HepG2 (cell line): ENCODE results near the gene PRMT7. TPM values are rescaled to one million over a fixed set of nuclear protein-coding genes. Genes with fewer than 3 reads are reported as not detected.

Source experiments
- ATAC-seq: fragments of 200-7000 bp; cut with Tn5 transposase; 3 replicates; pipeline ENCODE4 v1.9.1; 2020; ENCODE audit warnings: mild to moderate bottlenecking, moderate library complexity
- BruUV-seq: library from RNA; stranded (reverse); fragments of 400-500 nt; replicated peaks from 2 replicates; lab custom pipeline; 2021; lab: Mats Ljungman, UMichigan
- CTCF ChIA-PET: fragments of 300-600 bp; formaldehyde crosslinking; extraction: SDS; loops from one replicate; lab custom pipeline; 2021; ENCODE audit warnings: low total read pairs, inconsistent platforms, low intra/inter-chr PET ratio; lab: Yijun Ruan, JAX
- POLR2A ChIA-PET: fragments of 350-600 bp; sonication (Branson Sonifier 250); formaldehyde crosslinking; loops from one replicate; lab custom pipeline; 2020; ENCODE audit warnings: antibody characterized with exemption, inconsistent platforms; lab: Yijun Ruan, JAX
- DNase-seq: peaks from one replicate; pipeline ENCODE4 v3.0.0-alpha.2; 2015; ENCODE audit warnings: low spot score
- FAIRE-seq: peaks from 3 replicates; lab custom pipeline; 2011; peaks lifted over from hg19 to GRCh38; lab: Jason Lieb, UNC
- H2AFZ ChIP-seq: one replicate; pipeline ENCODE4 v1.6.1; 2011; ENCODE audit warnings: low read length, inconsistent platforms
- H3K27ac ChIP-seq: fragments of 300-600 bp; 3 replicates; pipeline ENCODE4 v1.8.0; 2011; ENCODE audit warnings: mixed run types, mild to moderate bottlenecking, mixed read lengths, low read length, inconsistent platforms; ENCODE audit not compliant: insufficient read depth; ENCODE audit errors: extremely low read length
- H3K27me3 ChIP-seq, 2 experiments: fragments of 200-600 bp in 1 of 2; 2 replicates in 1 of 2; 3 replicates in 1 of 2; pipeline versions ENCODE4 v1.6.0 to v1.8.0; 2011; ENCODE audit warnings: low read length in 2 of 2, mild to moderate bottlenecking in 2 of 2, moderate library complexity in 2 of 2, inconsistent platforms in 1 of 2; ENCODE audit not compliant: insufficient read depth in 2 of 2, control insufficient read depth in 1 of 2
- H3K36me3 ChIP-seq, 2 experiments: fragments of 200-600 bp in 1 of 2; replicated peaks in 1 of 2; 2 replicates in 1 of 2; 3 replicates in 1 of 2; pipeline versions ENCODE4 v1.5.1 to v1.8.0; 2011; ENCODE audit warnings: low read length in 2 of 2, inconsistent platforms in 1 of 2; ENCODE audit not compliant: insufficient read depth in 2 of 2, control insufficient read depth in 1 of 2
- H3K4me1 ChIP-seq: 2 replicates; pipeline ENCODE4 v1.5.1; 2012; ENCODE audit warnings: low read length, inconsistent platforms; ENCODE audit not compliant: insufficient read depth
- H3K4me2 ChIP-seq: 2 replicates; pipeline ENCODE4 v1.6.0; 2011; ENCODE audit warnings: low read depth, low read length, inconsistent platforms
- H3K4me3 ChIP-seq, 3 experiments: fragments of 200-600 bp in 1 of 3; sonication (generic), shearing (Covaris generic) in 1 of 3; replicated peaks in 1 of 3; 2 replicates each; pipeline ENCODE4 v1.5.1; 2011 to 2016; ENCODE audit warnings: low read length in 3 of 3, inconsistent platforms in 2 of 3, low read depth in 2 of 3, mild to moderate bottlenecking in 2 of 3, control low read depth in 1 of 3, mixed read lengths in 1 of 3; ENCODE audit not compliant: insufficient read depth in 1 of 3
- H3K79me2 ChIP-seq: one replicate; pipeline ENCODE4 v1.6.1; 2011; ENCODE audit warnings: low read length, inconsistent platforms; ENCODE audit not compliant: insufficient read depth
- H3K9ac ChIP-seq: 2 replicates; pipeline ENCODE4 v1.6.0; 2011; ENCODE audit warnings: mild to moderate bottlenecking, low read depth, low read length, inconsistent platforms; ENCODE audit not compliant: insufficient read depth
- H3K9me3 ChIP-seq: 2 replicates; pipeline ENCODE4 v1.5.1; 2012; ENCODE audit warnings: mild to moderate bottlenecking, low read length
- H4K20me1 ChIP-seq: 2 replicates; pipeline ENCODE4 v1.6.0; 2011; ENCODE audit warnings: inconsistent platforms, mild to moderate bottlenecking, low read length, moderate library complexity; ENCODE audit not compliant: insufficient read depth
- CENPX ChIP-seq: sonication (generic); formaldehyde crosslinking; IDR thresholded peaks from 2 replicates; pipeline ENCODE4 v1.9.0; 2021; ENCODE audit warnings: mild to moderate bottlenecking, missing genetic modification reagents, moderate library complexity
- FOXK2 ChIP-seq: fragments of 450-650 bp; IDR thresholded peaks from 2 replicates; pipeline ENCODE4 v1.6.1; 2016
- HNRNPK ChIP-seq: fragments of 200-400 bp; formaldehyde crosslinking; IDR thresholded peaks from 2 replicates; pipeline ENCODE4 v1.6.1; 2018; ENCODE audit warnings: low read length, low read depth, moderate library complexity, mild to moderate bottlenecking; ENCODE audit not compliant: poor library complexity, severe bottlenecking
- NR3C1 ChIP-seq: sonication (generic); formaldehyde crosslinking; IDR thresholded peaks from 2 replicates; pipeline ENCODE4 v1.4.0; 2020; ENCODE audit warnings: missing genetic modification reagents
- PAX8 ChIP-seq: sonication (generic); formaldehyde crosslinking; IDR thresholded peaks from 2 replicates; pipeline ENCODE4 v1.8.0; 2022; ENCODE audit warnings: mild to moderate bottlenecking, missing genetic modification reagents, borderline replicate concordance
- PPARG ChIP-seq: conservative IDR thresholded peaks from 2 replicates; pipeline ENCODE4 v1.6.1; 2016; ENCODE audit warnings: missing biosample characterization, missing genetic modification reagents
- SP2 ChIP-seq: sonication (generic); formaldehyde crosslinking; IDR thresholded peaks from 2 replicates; pipeline ENCODE4 v1.5.1; 2020; ENCODE audit warnings: mild to moderate bottlenecking, missing genetic modification reagents
- SRF ChIP-seq: IDR thresholded peaks from 2 replicates; pipeline ENCODE4 v1.6.1; 2011; ENCODE audit warnings: mild to moderate bottlenecking, low read depth, low read length, moderate library complexity
- TCF12 ChIP-seq, 2 experiments: fragments of 450-650 bp in 1 of 2; sonication (generic) in 1 of 2; formaldehyde crosslinking in 1 of 2; IDR thresholded peaks; 2 replicates each; pipeline versions ENCODE4 v1.6.1 to v1.8.0; 2017 to 2022; ENCODE audit warnings: antibody characterized with exemption in 1 of 2, mild to moderate bottlenecking in 1 of 2, missing genetic modification reagents in 1 of 2, moderate library complexity in 1 of 2
- ZFP90 ChIP-seq: sonication (generic); formaldehyde crosslinking; IDR thresholded peaks from 2 replicates; pipeline ENCODE4 v1.8.0; 2022; ENCODE audit warnings: missing genetic modification reagents, mild to moderate bottlenecking, inconsistent platforms, borderline replicate concordance
- ZNF367 ChIP-seq: sonication (generic); formaldehyde crosslinking; IDR thresholded peaks from 2 replicates; pipeline ENCODE4 v1.4.0; 2020; ENCODE audit warnings: missing genetic modification reagents, borderline replicate concordance
- ZNF816 ChIP-seq: sonication (generic); formaldehyde crosslinking; IDR thresholded peaks from 2 replicates; pipeline ENCODE4 v1.8.0; 2022; ENCODE audit warnings: missing genetic modification reagents, mild to moderate bottlenecking, borderline replicate concordance
- ZSCAN22 ChIP-seq: sonication (generic); formaldehyde crosslinking; IDR thresholded peaks from 2 replicates; pipeline ENCODE4 v1.4.0; 2020; ENCODE audit warnings: mild to moderate bottlenecking, missing genetic modification reagents
- WGBS: methylation state at CpG from one replicate; pipeline ENCODE4 v1.1.6; 2017; ENCODE audit warnings: low lambda C conversion rate; 5-methylcytosine and 5-hydroxymethylcytosine counted together
- in situ Hi-C: cut with HindIII; loops from 2 replicates; pipeline ENCODE4 v1.10.0; 2017; ENCODE audit warnings: low pct_unique_long_range_greater_than_20kb; ENCODE audit not compliant: extremely low pct_ligation_motif_present
- intact Hi-C: fragments of 100-400 bp; cut with micrococcal nuclease; formaldehyde crosslinking; loops from one replicate; pipeline ENCODE4 v1.10.0; 2022; ENCODE audit not compliant: unreplicated experiment
- polyA plus RNA-seq, 8 experiments: library from polyadenylated mRNA; depleted of rRNA in 3 of 8; stranded (reverse) in 7 of 8; unstranded in 1 of 8; fragments of >200 nt; fragmentation: Illumina TruSeq in 4 of 8; extraction: Trizol in 4 of 8; gene quantifications; 2 replicates each; pipeline versions ENCODE4 v1.2.1 to v1.2.3, GENCODE V29; 2011 to 2016; ENCODE audit warnings: low read depth in 4 of 8, missing spikeins in 1 of 8, mixed read lengths in 1 of 8; ENCODE audit not compliant: insufficient read depth in 1 of 8
- total RNA-seq, 5 experiments: library from RNA; depleted of rRNA; stranded (reverse); fragments of >200 nt; fragmentation: Illumina TruSeq; extraction: Trizol; gene quantifications; 2 replicates each; pipeline ENCODE4 v1.2.3, GENCODE V29; 2016; ENCODE audit warnings: low read depth in 1 of 5
- TF ChIP-seq, protein P1 (sequence below): sonication (generic); formaldehyde crosslinking; IDR thresholded peaks from 2 replicates; pipeline ENCODE4 v1.4.0; 2020; ENCODE audit warnings: missing genetic modification reagents, borderline replicate concordance
- TF ChIP-seq, protein P2 (sequence below): sonication (generic); formaldehyde crosslinking; IDR thresholded peaks from 2 replicates; pipeline ENCODE4 v1.5.0; 2020; ENCODE audit warnings: missing genetic modification reagents
- TF ChIP-seq, protein P3 (sequence below): sonication (generic); formaldehyde crosslinking; conservative IDR thresholded peaks from 2 replicates; pipeline ENCODE4 v1.4.0; 2020; ENCODE audit warnings: missing genetic modification reagents

Gene PRMT7
- total and polyA plus RNA-seq, 2 of the 13 experiments (the other 11 are each of a cell fraction or from before 2014, with no cell fraction given) = 47.5 to 55.0 TPM

DNA sequence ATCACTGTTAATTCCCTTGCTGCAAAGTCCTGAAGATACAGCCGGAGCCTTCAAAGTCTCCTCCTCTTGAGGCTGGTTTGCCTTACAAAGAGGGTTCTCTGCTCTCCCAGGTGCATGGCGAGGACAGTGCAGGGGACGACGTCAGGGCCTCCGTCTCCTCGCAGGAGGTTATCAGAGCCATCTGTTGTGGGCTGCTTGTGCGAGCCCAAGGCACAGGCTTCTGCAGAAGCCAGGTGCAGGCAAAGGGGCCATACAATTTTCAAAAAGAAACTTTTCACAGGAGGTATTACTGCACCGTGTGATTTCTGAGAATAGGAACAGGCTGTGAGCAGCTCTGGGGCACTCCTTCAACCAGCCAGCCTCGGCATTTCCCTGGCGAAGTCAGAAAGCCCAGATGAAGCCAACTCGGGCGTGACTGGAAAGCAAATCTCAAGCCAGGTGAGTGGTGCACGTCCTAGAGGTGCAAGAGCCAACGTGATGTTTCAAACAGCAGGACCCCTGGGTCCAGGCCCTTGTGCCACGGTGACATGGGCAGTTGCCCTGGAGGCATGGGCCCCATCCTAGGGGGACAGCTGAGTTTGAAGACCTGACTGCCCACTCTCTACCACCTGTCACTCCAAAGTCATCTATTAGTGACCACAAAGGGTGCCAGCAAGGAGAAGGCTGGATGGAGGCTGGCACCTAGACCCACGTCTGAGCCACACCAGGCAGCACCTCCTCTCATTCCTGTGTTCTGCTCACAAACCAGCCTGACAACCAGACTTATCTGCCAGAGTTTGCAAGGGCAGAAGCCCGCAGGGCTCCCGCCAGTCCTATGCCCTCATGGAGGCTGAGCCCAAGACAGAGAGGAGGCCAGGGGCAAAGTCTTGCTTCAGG, 68.9 kb downstream of the PRMT7 start:
- BruUV-seq = no TSS peak
- in situ Hi-C loops = no loop called here
- CTCF ChIA-PET = no interaction called here
- TF ChIP-seq HNRNPK (no peak), PPARG (CRISPR knock-in tag) (no peak), CENPX (no peak), ZNF816 (CRISPR knock-in tag) (no peak), FOXK2 (no peak), SRF (no peak), SP2 (CRISPR knock-in tag) (no peak), ZFP90 (CRISPR knock-in tag) (no peak), ZSCAN22 (CRISPR knock-in tag) (no peak), NR3C1 (CRISPR knock-in tag) (no peak), TCF12 (IDR thresholded peaks at IDR 0.05) (no peak), TCF12 (CRISPR knock-in tag; IDR thresholded peaks at IDR 0.05) (no peak), ZNF367 (CRISPR knock-in tag) (no peak), PAX8 (no peak)
- TF ChIP-seq, protein P1, sequence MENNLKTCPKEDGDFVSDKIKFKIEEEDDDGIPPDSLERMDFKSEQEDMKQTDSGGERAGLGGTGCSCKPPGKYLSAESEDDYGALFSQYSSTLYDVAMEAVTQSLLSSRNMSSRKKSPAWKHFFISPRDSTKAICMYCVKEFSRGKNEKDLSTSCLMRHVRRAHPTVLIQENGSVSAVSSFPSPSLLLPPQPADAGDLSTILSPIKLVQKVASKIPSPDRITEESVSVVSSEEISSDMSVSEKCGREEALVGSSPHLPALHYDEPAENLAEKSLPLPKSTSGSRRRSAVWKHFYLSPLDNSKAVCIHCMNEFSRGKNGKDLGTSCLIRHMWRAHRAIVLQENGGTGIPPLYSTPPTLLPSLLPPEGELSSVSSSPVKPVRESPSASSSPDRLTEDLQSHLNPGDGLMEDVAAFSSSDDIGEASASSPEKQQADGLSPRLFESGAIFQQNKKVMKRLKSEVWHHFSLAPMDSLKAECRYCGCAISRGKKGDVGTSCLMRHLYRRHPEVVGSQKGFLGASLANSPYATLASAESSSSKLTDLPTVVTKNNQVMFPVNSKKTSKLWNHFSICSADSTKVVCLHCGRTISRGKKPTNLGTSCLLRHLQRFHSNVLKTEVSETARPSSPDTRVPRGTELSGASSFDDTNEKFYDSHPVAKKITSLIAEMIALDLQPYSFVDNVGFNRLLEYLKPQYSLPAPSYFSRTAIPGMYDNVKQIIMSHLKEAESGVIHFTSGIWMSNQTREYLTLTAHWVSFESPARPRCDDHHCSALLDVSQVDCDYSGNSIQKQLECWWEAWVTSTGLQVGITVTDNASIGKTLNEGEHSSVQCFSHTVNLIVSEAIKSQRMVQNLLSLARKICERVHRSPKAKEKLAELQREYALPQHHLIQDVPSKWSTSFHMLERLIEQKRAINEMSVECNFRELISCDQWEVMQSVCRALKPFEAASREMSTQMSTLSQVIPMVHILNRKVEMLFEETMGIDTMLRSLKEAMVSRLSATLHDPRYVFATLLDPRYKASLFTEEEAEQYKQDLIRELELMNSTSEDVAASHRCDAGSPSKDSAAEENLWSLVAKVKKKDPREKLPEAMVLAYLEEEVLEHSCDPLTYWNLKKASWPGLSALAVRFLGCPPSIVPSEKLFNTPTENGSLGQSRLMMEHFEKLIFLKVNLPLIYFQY (CRISPR knock-in tag) = no peak
- TF ChIP-seq, protein P2, sequence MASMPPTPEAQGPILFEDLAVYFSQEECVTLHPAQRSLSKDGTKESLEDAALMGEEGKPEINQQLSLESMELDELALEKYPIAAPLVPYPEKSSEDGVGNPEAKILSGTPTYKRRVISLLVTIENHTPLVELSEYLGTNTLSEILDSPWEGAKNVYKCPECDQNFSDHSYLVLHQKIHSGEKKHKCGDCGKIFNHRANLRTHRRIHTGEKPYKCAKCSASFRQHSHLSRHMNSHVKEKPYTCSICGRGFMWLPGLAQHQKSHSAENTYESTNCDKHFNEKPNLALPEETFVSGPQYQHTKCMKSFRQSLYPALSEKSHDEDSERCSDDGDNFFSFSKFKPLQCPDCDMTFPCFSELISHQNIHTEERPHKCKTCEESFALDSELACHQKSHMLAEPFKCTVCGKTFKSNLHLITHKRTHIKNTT = no peak
- TF ChIP-seq, protein P3, sequence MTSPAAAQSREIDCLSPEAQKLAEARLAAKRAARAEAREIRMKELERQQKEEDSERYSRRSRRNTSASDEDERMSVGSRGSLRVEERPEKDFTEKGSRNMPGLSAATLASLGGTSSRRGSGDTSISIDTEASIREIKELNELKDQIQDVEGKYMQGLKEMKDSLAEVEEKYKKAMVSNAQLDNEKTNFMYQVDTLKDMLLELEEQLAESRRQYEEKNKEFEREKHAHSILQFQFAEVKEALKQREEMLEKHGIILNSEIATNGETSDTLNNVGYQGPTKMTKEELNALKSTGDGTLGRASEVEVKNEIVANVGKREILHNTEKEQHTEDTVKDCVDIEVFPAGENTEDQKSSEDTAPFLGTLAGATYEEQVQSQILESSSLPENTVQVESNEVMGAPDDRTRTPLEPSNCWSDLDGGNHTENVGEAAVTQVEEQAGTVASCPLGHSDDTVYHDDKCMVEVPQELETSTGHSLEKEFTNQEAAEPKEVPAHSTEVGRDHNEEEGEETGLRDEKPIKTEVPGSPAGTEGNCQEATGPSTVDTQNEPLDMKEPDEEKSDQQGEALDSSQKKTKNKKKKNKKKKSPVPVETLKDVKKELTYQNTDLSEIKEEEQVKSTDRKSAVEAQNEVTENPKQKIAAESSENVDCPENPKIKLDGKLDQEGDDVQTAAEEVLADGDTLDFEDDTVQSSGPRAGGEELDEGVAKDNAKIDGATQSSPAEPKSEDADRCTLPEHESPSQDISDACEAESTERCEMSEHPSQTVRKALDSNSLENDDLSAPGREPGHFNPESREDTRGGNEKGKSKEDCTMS (CRISPR knock-in tag) = no peak

More for the DNA sequence above, 68.9 kb downstream of the PRMT7 start:
- DNase-seq (no peak), ATAC-seq (no peak), FAIRE-seq (no peak)
- Histone ChIP-seq H3K9ac (no peak overlapping the region), H3K9me3 (no peaks in the 10 kb centered on the region), H4K20me1 (no peaks in the 10 kb centered on the region), H3K27me3 (peaks cover 5 to 57% of the 10 kb centered on the region in 2 experiments; a peak in 4 of 5 replicates), H3K36me3 (no peaks in the 10 kb centered on the region), H3K27ac (no peak overlapping the region), H3K4me1 (peaks cover 6% of the 10 kb centered on the region; the same call in 1 of the 2 replicates), H3K79me2 (no peaks in the 10 kb centered on the region), H2AFZ (no peak overlapping the region), H3K4me3 (no peak overlapping the region), H3K4me2 (no peak overlapping the region)
- intact Hi-C loops = loop anchor here (10.0 kb wide), 1 partner anchor 65 kb away; the partner anchor contains the start of gene SMPD3
- POLR2A ChIA-PET = no interaction called here
- 31% methylated on average over 15 of the region's 18 CpGs for WGBS
